NCI-H748 treated with DMSO at 0.1 percent for 48 hours (cell line): ENCODE measurements around the gene TLCD1.

Experiments used
- DNase-seq: peaks from one replicate; lab custom pipeline; 2025; lab: John Stamatoyannopoulos, UW

Gene TLCD1

DNA sequence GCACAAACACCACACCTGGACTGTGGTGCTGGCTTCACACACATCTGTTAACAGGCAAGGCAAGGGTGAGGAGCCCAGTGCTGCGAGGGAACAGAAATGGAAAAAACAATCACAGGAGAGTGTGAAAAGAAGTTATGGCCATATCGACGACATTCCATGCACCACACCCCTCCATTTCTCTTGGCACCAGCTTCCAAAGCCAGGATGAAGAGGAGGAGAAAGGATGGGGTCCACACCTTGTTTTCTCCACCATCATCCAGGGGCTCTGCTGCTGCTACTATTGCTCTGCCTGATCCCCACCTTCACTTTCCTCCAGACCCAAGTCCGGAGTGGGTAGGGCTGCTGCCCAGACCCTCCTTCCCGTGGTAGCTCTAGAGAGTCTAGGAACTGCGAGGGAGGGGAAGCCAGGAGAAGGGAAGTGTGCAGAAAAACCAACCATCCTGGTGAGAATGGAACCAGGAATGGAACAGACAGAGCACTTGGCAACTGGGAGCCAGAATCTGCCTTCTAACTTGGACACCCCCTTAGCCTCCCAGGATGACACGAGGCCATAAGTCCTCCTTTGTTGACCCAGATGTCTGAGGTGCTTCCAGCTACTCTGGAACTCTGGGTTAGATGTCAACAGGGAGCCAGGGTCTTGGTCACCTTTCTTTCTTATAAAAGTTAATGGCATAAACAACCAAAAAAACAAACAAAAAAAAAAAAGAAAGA lies 13.2 kb downstream of the TLCD1 start:
- DNase-seq = no peak

DNA sequence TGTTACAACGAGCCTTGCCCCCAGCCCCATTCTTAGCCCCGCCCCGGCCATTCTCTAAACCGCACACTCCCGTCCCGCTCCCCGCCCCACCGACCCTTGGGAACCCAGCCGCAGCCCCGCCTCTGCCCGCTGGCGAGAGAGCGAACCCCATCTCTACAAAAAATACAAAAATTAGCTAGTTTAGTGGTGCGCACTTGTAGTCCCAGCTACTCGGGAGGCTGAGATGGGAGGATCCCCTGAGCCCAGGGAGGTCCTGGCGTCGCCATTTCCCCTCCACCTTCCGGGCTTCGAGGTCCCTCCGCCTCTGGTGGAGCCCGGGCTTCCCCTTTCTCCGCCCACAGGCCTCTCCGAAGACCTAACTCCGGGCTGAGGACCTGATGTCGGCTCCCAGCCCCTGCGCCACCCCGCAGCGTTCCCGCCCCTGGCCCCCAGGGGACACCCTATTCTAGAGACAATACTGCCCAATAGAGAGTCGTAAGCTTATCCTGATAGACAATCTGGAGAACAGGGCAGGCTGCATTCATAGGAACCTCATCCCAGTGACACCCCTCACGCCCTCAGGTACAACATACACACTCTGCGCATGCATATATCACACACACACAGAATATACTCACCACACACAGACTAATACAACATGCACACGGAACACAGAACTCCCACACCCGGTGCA lies 13.9 kb downstream of the TLCD1 start:
- DNase-seq = no peak

DNA sequence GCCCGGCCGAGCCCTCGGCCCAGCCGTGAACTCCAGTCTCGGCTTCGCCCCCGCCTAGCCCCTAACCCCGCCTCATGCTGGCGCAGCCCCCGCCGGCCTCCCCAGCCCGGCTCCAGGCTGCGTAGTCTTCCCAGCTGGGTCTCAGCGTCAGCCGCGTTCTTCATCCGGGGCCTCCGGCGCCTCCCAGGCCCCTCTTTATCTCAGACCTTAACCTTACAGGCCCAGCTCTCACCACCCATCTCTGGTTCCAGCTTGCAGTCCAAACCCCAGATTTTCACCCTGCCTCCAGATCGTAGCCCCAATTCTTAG lies 14.4 kb downstream of the TLCD1 start, which contains the start of gene PROCA1:
TSS of gene PROCA1 (minus strand) at position 166 of the 309 bp plus-strand sequence. CDS start 228 bp downstream, outside the sequence.
- DNase-seq = no peak

DNA sequence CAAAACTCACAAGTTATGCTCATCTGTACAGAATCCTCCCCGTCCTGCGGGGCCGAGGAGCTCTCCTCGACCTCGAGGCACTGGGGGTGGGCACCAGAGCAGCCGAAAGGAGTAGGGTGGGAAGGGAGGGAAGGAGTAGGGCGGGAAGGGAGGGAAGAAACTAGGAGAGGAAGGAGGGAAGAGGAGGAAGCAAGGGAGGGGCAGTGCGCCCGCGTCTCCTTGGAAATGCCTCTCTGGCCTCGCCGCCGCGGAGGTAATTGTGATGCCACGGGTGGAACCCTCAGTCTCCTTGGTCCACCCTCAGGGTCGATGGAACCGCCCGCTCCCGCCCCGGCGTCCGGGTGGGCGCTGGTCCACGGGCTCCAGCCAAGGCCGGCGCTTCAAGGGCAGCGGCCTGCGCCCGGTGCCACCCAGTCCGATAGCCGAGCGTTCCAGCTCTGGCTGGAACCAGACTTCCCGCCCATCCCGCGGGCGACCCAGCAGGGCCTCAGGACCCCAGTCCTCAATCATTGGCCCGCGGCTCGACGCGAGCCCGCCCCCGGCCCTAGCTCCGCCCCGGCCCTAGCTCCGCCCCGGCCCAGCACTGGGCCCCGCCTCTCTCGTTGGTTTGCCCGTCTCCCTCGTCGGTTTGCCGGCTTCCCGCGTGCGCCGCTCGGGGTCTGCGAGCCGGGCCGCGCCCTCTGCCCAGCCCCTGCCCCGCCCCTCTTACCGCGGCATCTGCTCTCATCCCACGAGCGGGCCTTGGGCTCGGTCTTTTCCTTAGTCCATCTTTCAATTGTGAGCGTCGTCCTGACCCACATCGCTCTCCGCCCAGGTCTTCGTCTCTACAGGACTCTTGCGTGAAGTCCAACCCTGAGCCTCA lies 14.9 kb downstream of the TLCD1 start:
- DNase-seq = peak; percentile 91

DNA sequence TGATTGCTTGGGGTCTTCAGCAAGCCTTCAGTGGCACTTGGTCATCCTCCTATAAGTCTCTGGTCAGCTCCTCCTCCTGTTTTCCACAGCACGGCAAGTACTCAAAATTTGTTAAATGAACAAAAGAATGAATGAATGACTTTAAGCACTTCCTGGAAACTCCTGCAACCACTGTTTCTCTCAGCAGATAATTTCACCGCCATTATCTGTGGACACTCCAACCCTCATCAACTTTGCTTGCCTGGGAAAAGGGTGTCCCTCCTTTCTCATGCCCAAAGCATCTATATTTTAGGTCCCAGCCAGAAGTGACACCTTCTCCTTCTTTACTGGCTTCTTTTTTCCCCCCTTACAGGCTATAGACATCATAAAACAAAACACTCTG lies 18.7 kb downstream of the TLCD1 start:
- DNase-seq = no peak

DNA sequence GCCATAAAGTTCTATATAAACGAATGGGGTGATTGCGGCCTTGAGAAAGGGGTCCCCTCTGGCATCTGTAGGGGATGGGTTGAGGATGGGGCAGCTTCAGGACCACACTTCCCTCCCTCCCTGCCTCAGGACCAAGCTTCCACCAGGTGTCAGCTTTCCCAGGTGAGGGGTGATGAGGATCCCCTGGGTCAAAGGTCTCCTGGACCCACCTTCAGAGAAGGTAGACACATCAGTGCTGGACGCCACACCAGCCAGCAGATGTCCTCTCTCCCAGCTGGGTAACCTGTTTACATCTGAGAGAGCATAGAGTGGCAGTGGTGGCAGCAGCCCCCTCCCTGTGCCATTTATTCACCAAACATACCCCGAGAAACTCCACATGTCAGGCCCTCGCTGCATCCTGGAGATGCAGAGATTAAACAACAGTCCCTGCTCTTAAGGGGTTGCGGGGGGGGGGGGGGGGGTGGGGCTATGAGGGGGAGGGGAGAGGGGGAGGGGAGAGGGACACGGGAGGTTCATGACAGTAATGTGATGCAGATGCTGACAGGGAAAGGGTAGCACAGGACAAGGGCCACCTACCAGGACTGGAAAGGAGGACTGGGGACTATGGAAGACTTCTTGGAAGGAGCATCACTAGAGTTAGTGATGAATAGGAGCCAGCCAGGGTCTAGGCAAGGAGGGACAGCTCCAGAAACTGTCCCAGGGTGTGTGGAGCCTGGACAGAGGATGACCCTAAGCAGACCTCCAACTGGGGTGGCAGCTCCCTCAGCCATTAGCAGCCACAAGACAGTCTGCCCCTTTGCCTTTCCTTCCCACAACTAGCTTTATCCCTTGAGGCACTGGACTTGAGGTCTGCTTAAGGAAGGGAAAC lies 19.3 kb downstream of the TLCD1 start:
- no peak for DNase-seq

DNA sequence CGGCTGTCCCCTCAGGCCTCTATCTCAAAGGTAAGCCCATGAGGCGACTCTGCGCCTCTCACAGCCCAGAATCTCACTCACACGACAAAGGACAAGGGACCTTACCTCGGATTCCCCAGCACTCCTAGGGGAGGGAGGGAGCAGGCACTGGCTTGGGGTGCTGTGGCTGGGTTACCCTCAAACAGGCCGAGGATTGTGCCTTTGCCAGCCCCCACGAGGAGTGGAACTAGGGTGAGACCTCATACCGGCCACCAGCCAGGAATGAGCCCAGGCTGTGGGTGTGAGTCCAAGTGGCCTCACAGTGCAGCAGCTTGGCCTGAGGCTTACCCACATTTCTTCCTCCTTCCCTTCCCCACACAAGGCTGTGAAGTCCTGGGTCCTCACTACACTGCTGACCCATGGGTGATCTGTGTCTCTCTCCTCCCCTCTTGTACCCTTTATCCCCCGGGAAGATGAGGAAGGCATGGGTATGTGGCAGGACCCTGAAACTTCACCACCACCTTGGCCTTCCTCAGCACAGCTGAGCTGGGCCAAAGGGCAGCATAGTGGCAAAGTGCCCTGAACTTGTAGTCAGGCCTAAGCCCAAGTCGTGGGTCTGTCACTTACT lies 20.2 kb downstream of the TLCD1 start:
- no peak for DNase-seq

DNA sequence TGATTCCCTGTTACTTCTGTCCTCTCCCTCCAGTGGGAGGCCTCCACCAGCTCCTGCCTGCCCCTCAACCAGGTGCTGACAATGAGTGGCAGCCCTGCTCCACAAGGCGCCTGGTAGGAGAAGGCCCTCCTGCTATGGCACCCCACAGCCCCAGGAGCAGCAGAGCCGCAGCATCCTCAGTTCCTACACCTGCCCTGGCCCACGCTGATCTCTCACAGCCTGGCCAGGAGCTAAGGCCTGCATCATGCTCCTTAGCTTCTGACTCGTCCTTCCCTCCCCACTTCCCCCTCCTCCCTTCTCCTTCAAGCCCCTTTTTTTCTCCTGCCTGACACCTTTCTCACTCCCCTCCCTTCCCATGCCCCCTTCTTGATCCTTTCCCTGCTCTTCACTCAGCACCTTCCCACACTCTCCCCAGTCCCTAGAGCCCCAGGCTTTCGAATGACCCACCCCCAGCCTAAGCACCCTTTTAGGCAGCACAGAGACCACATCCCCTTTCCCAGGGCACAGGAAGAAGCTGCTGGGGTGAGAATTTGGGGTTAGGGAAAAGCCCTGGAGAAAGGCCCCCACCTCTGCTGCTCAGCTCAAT lies 20.9 kb downstream of the TLCD1 start:
- no peak for DNase-seq

DNA sequence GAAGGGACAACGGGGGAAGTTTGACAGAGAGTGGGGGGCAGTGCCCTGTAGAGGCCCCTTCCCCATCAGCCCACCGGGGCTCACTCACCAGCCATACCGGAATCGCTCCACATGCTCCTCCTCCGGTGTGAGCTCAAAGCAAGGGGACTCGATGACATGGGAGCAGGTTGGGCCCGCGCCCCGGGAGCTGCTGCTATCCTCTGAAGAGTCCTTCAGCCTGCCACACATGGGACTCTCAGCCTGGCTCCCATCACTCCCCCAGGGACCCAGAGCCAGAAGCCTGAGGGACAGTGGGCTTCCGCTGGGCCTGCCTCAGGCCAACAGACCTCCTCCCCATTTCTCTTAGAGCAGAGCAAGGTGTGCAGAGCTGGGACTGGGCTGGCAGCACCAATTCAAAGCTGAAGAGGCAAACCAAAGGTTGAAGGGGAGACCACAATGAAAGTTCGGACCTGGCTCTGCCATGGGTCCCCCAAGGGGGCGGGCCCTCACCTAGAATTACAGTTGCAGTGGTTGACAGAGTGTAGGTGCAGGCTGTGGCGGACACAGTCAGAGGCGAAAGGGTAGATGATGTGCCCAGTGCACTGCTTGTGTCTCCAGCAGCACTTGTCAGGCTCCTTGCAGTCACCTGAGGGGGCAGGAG lies 21.7 kb downstream of the TLCD1 start:
- DNase-seq = no peak

DNA sequence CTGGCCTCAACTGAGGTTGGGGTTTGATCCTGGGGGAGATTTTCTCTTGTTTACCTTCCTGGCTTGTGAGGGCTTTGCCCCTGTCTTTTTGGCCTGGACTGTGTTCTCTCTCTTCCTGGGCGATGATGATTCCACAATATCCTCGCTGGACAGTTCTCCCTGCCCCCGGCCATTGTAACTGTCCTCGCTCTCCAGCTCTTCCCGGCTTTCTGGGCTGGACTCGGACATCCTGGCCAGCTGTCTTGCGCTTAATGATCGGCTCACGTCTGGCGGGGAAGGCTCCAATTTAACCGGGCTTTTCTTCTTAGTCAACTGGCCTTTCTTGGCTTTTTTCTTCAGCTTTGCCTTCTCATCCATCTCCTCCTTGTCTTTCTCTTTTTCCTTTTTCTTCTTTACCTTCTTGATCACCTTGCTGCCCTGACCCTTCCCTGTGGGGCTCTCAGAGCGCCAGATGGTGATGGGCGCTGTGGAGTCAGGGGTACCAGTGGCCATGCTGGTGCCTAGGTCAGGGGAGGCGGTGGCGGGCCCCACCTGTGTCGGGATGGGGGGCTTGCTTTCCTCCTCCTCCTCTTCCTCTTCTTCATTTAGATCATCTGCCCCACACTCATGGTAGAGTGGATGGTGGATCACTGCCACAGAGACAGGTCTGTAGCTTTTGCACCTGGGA lies 22.3 kb downstream of the TLCD1 start:
- DNase-seq = no peak

DNA sequence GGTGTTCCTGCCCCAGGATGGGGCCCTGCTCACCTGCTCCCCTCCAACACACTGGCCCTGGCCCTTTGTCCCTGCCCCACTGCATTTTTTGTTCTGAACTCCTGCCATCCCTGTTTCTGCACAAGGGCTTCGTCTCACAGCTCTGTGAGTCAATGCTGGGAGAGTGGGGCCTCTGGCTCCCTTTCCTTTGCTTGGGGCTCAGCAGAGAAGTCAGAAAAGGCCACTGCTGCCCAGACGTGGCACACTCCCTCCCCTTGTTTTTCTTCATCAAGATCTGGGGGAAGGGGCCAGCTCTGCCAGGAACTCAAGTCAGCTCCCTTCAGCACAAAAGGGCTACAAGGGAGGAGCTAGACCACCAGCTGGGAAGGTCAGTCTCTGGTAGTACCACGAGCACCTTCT lies 23.3 kb downstream of the TLCD1 start:
- DNase-seq = no peak

DNA sequence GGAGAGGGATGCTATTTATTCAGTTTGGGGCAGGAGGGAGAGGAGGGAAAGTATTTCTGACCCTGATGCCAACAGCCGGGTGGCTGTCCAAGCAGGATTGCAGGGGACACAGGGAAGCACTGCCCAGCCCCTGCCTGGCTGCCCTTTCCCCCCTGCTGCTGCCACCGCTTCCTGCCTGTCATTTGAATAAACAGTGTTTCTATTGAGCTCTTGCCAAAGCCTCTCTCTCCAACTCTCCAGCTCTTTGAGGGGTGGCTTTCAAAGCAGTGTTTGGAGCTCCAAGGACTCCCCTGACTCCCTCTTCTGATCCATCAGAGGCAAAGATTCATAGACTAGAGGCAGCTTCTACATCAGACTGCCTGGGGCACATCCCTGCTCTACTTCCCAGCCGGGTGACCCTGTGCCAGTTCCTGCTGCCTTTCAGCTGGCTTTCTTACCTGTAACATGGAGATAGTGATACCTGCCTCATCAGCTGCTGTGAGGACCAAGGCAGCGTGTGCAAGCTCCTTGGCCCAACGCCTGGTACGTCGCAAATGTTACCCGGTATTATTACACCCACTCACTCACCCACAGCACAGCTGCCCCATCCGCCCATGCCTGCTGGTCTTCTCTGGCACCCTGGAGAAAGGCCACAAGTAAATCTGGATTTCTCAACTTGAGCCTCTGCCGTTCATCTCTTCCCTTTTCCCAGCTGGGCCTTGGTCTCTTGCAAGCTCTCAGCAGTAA lies 23.8 kb downstream of the TLCD1 start:
- DNase-seq = no peak

DNA sequence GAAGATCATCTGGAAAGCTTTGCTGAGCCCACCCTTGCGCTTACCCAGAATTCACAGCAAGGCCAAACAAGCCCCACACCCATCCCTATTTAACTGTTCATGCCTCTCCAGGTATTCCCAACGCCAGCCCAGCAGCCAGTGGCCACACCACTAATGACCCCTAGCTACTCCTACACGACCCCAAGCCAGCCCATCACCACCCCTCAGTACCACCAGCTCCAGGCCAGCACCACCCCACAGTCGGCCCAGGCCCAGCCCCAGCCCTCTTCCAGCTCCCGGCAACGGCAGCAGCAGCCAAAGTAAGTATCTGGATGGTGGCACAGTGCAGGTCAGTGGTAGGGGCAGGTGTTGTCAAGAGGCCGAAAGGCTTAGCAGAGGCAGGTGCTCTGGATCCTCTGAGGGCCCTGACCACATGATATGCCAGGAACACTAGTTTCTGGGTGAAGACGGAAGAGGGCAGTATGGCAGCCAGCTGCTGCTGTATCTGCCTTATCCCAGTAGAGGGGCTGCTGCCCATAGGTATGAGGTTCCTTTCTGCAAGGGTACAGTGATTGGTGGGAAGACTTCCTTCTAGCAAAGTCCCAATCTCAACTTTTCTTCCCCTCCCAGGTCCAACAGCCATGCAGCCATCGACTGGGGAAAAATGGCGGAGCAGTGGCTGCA lies 25.1 kb downstream of the TLCD1 start:
- no peak for DNase-seq

DNA sequence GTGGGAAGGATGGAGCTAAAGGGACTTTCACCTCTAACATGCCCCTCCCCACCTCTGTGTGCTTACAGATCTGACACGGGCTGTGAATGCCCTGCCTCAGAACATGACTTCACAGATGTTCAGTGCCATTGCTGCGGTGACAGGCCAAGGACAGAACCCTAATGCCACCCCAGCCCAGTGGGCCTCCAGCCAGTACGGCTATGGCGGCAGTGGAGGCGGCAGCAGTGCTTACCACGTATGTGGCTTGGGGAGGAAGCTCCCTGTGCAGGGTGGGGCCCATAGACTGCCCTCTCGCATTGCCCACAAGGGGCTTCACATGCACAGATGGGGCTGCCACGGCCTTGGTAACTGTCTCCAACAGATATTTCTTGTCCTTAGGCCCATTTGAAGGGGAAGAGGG lies 25.8 kb downstream of the TLCD1 start:
- DNase-seq = no peak

DNA sequence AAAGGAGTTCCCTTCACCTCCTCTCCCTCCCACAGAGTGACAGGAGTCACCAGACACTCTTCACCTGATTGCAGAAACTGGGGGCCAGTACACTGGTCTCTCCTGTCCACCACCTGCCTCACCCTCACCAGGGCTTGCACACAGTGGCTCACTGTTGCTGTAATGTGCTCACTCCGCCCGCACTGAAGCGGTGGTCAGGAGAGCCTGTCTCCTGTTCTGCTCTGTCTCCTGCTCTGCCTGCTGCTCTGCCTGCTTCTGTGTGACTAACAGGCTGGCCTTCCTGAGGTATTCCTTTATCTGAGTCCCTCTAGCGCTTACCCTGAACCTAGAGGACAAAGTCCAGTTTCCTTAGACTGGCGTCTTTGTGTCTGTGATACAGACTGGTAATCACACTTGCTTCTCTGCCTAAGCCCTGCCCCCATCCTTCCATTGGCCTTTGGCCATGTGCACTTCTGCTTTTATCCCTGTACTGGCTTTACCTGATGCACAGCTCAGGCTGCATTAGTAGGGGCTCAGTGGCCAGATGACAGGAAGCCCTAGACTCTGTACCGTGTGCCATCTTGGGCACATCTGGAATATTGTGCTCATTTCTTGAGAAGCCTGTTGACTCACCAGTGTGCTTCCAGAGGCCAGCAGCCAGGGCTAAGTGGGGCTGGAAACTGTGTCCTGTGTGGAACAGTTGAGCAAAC lies 27.6 kb downstream of the TLCD1 start:
- DNase-seq = no peak

DNA sequence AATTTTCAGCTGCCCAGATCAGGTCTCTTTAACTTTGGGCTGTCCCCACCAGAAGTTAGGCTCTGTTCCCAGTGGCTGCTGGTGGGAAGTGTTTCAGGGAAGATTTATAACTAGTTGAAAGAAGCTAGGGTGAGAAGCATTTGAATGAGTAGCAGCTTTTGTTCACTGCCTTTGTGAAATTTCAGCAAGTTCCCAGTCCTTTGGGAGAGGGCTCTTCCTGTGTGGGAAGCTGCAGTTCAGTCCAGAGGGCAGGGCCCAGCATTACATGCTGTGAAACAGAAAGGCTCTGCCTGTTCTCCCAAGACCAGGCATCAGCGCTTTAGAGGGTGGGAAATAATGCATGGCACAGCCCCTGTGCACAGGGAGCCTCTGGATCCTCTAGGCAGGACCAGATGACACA lies 32.2 kb downstream of the TLCD1 start:
- DNase-seq = no peak

DNA sequence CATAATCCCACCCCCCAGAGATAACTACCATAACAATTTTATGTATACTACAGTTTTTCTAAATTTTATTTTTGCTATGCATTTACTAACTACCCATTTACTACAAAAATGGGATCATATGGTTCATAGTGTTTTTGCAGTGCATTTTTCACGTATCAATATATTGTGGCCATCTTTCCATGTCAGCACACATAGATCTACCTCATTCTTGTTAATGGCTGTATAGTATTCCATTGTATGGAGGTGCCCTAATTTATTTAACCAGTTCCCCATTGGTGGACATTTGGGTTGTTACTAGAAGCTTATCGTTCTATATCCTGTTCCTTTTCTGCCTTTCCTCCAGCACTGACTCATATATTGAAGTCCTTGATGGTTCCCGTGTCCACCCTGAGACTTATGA lies 37.0 kb downstream of the TLCD1 start:
- no peak for DNase-seq

DNA sequence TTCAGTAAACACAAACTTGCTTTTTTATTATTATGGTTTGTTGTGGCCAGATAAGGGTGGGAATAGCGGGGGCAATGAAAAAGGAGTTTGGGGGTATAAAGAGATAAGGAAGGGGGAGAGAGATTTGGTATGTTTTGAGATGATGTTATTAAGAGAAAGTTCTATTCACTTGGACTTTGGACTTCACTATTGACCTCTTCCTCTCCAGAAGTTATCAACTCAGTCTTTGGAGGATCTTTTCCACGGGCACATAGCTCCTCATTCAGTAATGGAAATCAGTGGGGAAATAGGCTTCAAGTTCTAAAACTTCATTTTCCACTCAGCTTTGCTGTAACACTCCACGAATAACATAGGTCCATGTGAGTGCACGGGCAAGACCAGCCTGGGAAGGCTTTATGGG lies 37.6 kb downstream of the TLCD1 start:
- no peak for DNase-seq
